DMS 273 (cell line): ENCODE data around the gene COPE.
A peak's percentile ranks its signal among the peaks of the same experiment; 100 is the strongest.

Experiments
- DNase-seq: peaks from one replicate; lab custom pipeline; 2025; ENCODE audit not compliant: unreplicated experiment; lab: John Stamatoyannopoulos, UW

COPE gene

GRCh38 chr19:18868380-18869022 is 50.7 kb downstream of the COPE start:
- DNase-seq = no peak

- DNase-seq = no peak
Measured at GRCh38 chr19:18867751-18868150, 51.4 kb downstream of the COPE start.

- DNase-seq = no peak
Measured at GRCh38 chr19:18867199-18867598, 52.0 kb downstream of the COPE start.

GRCh38 chr19:18866800-18867123 is 52.4 kb downstream of the COPE start:
- no peak for DNase-seq

- DNase-seq = peak; percentile 84
Measured at GRCh38 chr19:18865973-18866799, 53.0 kb downstream of the COPE start.

- DNase-seq = no peak
Measured at GRCh38 chr19:18865106-18865972, 53.8 kb downstream of the COPE start.

- DNase-seq = no peak
Measured at GRCh38 chr19:18863843-18864362, 55.3 kb downstream of the COPE start.

- no peak for DNase-seq
Measured at GRCh38 chr19:18862976-18863842, 56.0 kb downstream of the COPE start.

- DNase-seq = no peak
Measured at GRCh38 chr19:18861917-18862316, 57.3 kb downstream of the COPE start.

- DNase-seq = no peak
Measured at GRCh38 chr19:18861235-18861634, 58.0 kb downstream of the COPE start.

- DNase-seq = no peak
Measured at GRCh38 chr19:18860725-18861124, 58.5 kb downstream of the COPE start.

GRCh38 chr19:18860302-18860700 is 58.9 kb downstream of the COPE start:
- no peak for DNase-seq

- DNase-seq = no peak
Measured at GRCh38 chr19:18859676-18860301, 59.4 kb downstream of the COPE start.

GRCh38 chr19:18858906-18859646 is 60.1 kb downstream of the COPE start:
- no peak for DNase-seq

GRCh38 chr19:18857223-18857622 is 62.0 kb downstream of the COPE start:
- DNase-seq = no peak

GRCh38 chr19:18856385-18857126 is 62.6 kb downstream of the COPE start:
- DNase-seq = peak; percentile 54

- DNase-seq = no peak
Measured at GRCh38 chr19:18855647-18856384, 63.4 kb downstream of the COPE start.

GRCh38 chr19:18854982-18855381 is 64.2 kb downstream of the COPE start:
- DNase-seq = no peak
